Urothelium cell line (cell line): ENCODE data around the gene SELENOI.
"Not testable (repeated sequence)": the region's sequence is repeated elsewhere in the genome, so short reads cannot be mapped to it uniquely, and the experiment has no call there.

Experiments
- DNase-seq: peaks from one replicate; pipeline ENCODE4 v3.0.0; 2011; ENCODE audit warnings: low spot score, mixed read lengths
- FAIRE-seq: peaks from 2 replicates; lab custom pipeline; 2011; peaks lifted over from hg19 to GRCh38; lab: Jason Lieb, UNC

The SELENOI gene

DNA sequence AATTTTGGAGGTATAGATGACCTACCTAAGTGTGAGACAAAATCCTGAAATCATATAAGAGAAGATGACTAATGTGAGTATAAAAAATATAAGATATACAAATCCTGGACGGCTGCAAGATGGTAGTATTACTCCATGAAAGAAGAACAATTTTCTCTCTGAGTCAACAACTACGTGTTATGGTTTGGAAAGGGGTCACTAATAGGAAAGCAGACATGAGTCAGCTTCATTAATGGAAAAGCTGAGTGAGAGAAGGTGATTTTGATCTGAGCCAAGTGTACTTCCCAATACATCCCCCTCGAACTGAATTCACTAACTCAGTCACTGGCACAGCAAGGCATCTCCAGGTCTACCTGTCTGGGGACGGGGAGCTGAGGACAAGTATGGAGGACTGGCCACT lies 20.1 kb upstream of the SELENOI start:
- DNase-seq (no peak), FAIRE-seq (no peak)

DNA sequence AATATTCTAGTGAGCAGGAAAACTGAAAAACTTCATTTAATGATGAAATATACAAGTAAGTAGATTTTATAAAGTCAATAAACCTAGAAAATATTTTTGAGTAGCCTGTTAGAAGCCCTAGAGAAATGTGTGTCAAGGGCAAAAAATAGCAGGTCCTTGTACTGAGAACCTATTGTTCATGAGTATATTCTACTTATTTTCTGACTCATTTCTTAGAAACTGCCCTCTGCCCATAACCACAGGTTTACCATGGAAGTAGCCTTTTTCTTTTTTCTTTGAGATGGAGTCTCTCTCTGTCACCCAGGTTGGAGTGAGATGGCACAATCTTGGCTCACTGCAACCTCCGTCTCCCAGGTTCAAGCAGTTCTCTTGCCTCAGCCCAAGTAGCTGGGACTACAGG lies 19.4 kb upstream of the SELENOI start:
- no peak for FAIRE-seq
- no peak for DNase-seq

DNA sequence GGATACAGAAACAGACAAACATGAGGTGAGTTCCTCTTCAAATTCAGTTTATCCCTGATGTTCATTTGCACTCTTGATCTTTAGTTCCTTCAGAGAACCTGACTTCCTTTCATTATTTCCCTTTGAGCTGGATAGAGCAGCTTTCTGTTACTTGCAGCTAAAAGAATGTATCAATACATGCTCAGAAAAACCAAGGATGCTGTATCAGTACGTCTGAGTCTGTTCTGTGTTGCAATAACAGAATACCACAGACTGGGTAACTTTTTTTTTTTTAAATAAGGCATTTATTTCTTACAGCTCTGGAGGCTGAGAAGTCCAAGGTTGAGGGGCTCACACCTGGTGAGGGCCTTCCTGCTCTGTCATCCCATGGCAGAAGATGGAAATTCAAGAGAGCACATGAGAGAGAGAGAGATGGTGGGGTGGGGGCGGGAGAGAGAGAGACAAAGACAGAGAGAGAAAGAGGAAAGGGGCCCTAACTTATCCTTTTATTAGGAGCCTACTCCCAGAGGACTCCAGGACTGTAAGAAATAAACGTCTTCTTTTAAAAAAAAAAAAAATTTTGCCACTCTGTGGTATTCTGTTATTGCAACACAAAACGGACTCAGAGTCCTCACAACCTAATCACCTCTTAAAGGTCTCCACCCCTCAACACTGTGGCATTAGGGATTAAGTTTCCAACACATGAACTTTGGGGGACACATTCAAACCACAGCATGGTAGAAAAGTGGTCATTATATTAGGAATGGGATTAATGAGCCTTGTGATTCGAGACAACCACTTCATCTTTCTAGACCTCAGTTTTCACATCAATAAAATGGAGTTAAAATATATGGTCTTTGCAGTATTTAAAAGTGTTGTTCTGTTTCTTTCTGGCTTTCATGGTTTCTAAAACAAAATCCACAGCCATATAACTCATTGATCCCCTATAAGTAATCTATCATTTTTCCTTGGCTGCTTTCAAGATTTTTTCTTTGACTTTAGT lies 18.4 kb upstream of the SELENOI start:
- no peak for DNase-seq
- FAIRE-seq, result no peak

DNA sequence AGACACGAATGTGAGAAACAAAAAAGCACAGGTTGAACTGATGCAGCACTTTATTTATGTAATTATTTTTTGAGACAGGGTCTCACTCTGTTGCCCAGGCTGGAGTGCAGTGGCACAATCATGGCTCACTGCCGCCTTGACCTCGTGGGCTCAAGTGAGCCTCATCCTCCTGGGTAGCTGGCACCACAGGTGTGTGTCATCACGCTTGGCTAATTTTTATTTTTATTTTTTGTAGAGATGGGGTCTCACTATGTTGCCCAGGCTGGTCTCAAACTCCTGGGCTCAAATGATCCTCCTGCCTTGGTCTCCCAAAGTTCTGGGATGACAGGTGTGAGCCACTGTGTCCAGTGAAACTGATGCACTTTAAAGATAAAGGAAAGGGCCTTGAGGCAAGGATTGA lies 16.9 kb upstream of the SELENOI start:
- not testable (repeated sequence) for DNase-seq, FAIRE-seq

DNA sequence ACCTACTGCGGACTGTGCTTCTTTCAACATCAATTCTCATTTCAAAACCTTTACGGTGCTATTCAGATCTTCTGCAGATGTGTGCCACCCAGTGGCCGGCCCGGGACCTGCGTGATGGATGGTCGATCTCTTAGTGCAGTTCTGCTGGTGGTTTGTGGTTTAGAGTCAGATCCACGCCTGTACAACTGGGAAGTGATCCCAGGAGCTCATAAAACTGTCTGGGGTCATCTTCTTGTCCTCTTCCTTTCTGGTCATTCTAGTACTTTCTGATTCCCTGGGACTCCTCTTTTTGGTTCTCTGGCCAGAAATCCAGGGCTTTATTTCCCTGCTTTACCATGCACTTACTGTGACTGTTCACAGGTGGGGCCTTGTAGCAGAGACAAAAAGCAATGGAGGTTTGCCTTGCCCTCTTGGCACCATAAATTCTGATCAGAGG lies 15.8 kb upstream of the SELENOI start:
- FAIRE-seq, result peak; percentile 50
- DNase-seq, result peak; percentile 89

DNA sequence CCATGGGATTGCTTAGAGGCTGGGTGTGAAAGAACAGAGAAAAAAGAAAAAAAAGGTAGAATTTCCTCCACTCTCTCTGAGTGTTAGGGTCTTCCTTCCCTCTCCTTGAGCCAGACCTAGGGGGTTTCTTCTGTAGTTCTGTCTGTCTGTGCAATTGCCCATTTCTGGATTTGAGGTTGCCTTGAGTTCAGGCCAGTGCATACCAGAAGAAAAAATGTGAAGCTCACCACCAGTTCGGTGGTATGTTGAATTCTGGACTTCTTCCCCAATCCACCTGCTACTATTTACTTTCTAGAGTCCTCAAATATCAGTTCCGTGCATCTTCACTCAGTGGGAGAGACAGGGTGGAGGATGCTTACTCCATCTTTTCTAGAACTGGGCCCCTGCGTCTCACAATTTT lies 15.3 kb upstream of the SELENOI start:
- no peak for FAIRE-seq

GRCh38 chr2:26331321-26331720 lies 14.6 kb upstream of the SELENOI start:
- not testable (repeated sequence) for FAIRE-seq, DNase-seq

More for the DNA sequence above, 15.3 kb upstream of the SELENOI start:
- no peak for DNase-seq

DNA sequence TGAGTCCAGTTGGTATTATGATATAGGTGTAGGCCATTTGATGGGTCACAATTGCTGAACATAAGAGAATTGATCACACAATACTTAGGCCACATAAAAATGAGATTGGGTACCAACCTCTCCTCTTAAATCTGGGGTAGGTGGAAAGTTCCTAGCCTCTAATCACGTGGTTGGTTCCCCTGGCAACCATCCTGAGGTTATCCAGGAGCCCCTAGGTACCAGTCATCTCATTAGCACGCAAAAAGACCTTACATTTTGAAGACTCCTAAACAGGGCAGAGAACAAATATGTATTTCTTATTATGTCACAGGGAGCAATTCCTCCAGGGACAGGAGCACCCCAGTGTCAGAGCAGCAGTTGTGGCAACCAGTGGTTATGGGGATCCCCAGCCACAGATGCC lies 12.7 kb upstream of the SELENOI start:
- FAIRE-seq (no peak), DNase-seq (no peak)

DNA sequence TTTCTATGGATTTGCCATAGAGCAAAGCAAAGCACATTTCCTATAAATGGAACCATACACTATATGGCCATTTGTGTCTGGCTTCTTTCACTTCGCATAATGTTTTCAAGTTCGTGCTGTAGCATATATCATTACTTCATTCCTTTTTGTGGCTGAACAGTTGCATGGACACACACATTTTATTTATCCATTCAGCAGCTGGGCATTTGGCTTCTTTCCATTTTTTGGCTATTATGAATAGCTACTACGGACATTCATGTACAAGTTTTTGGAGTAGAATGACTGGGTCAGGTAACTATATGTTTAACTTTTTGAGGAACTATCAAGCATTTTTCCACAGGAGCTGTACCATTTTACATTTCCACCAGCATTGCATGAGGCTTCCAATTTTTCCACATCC lies 10.7 kb upstream of the SELENOI start:
- FAIRE-seq (no peak), DNase-seq (no peak)

- FAIRE-seq (no peak), DNase-seq (no peak)
Measured at GRCh38 chr2:26336719-26337118, 9.2 kb upstream of the SELENOI start.

DNA sequence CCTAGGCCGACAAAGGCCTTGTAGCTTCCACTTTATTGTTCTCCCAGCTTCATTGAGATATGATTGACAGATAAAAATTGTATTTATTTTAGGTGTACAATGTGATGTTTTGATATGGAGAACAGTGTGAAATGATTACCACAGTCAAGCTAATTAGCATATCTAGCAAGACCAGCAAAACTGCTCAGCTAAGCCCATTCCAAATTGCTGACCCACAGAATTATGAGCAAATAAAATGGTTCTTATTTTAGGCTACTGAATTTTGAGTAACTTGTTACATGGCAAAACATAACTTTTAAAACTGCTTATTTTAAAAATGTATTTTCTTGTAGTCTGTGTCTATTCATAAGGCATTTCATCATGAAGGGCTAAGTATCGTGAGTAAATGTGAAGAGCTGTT lies 8.6 kb upstream of the SELENOI start:
- no peak for FAIRE-seq
- no peak for DNase-seq

DNA sequence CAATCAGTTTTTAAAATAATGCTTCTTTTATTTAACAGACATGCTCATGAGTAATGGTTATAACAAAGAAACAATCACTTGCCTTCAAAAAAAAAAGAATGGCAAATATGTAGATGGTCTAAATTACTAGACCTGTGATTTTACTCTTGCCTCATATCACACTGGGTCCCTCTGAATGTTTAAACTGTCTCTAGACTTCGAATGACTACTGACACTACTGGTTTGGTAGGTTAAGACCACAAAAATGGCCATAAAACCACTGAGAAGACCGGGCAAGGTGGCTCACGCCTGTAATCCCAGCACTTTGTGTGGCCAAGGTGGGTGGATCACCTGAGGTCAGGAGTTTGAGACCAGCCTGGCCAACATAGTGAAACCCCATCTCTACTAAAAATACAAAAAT lies 5.1 kb upstream of the SELENOI start:
- FAIRE-seq, result no peak
- no peak for DNase-seq

GRCh38 chr2:26344581-26345282 lies 1.2 kb upstream of the SELENOI start:
- FAIRE-seq (peak; percentile 52), DNase-seq (no peak)

GRCh38 chr2:26345283-26345544 lies 729 bp upstream of the SELENOI start:
- FAIRE-seq (no peak), DNase-seq (no peak)

- no peak for FAIRE-seq
- peak; percentile 50 for DNase-seq
Measured at GRCh38 chr2:26346454-26347053, 611 bp downstream of the SELENOI start, which contains the start of gene ADGRF3. Gene ADGRF3, minus strand, starts transcription at chr2:26346789. Its CDS starts 555 bp downstream, at chr2:26346234.

GRCh38 chr2:26347286-26347865 lies 1.4 kb downstream of the SELENOI start:
- FAIRE-seq (no peak), DNase-seq (no peak)

DNA sequence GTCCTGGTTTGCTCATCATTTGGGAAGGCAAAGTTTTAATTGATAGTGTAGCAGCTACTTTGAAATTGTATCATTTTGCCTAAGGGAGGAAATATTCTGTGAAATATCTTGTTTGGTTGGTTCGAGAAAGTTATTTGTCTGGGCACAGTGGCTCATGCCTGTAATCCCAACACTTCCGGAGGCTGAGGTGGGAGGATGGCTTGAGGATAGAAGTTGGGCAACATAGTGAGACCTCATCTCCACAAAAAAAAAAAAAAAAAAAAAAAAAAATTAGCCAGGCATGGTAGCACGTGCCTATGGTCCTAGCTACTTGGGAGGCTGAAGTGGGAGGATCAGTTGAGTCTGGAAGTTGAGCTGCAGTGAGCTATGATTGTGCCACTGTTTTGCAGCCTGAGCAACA lies 3.7 kb downstream of the SELENOI start:
- no peak for DNase-seq
- no peak for FAIRE-seq

DNA sequence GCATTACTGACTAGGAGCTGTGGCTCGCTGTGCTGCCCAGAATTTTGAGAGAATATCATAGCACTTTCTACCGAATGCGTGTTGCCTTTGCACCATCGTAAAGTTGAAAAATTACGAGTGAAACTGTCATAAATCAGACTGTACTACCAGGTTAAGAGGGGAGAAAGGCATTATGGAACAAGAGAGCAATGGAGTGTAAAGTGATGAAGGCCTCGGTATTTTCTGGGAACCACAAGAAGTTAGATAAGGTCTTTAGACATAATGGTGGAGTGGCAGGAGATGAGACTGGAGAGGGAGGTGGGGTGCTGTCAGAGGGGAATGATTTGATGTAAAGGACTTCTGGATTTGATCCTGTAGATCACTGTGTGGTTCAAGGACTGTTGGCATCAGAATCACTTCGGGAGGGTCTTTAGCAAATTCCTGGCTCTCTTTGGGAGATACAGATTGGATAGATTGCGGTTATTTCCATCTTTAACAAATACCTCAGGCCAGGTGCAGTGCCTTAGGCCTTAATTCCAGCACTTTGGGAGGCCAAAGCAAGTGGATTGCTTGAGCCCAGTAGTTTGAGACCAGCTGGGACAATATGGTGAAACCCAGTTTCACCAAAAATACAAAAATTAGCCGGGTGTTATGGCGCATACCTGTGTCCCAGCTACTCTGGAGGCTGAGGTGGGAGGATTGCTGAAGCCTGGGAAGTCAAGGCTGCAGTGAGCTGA lies 5.6 kb downstream of the SELENOI start:
- no peak for FAIRE-seq
- DNase-seq, result no peak

DNA sequence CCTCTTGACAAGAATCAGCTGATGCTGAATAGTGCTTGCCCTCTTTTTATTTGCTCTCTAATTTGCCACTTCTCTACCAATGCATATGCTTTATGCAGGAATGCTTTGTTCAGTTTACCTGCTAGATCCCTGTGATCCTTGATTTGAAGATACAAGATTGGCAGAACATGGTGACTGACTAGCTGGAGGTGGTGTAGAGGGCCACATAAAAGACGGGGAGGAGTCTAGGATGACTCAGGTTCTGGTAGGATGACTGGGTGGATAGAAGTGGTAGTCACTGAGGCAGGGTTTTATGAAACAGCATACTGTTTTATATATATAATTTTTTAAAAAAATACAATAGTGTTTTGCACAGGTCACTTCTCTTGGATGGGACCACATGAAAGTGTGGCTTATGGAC lies 6.9 kb downstream of the SELENOI start:
- FAIRE-seq (no peak), DNase-seq (no peak)

- DNase-seq, FAIRE-seq: not testable (repeated sequence)
Measured at GRCh38 chr2:26354469-26354868, 8.5 kb downstream of the SELENOI start.
